Measurements from ENCODE around the gene MT2A. TPM values are rescaled to one million over a fixed set of nuclear protein-coding genes. Genes with fewer than 3 reads are reported as not detected.

MT2A gene
- total RNA-seq, 4 donors from 2014 or later: 27.0 to 528 (median 116) TPM

DNA sequence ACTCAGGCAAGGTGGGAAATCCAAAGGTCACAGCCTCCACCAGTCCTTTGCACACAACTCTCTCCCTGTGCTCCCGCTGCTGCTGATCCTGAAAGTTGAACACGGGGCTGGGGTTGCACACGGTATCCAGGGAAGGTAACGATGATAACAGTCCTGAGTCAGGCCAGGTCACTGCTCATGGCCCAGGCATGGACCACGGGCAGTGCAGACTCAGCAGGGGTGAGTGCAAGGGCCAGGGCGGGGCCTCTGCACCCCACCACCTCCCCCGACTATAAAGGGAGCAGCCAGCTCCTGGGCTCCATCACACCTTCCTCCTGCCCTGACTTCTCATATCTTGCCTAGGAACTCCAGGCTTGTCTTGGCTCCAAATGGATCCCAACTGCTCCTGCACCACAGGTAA is 43.2 kb downstream of the MT2A start, which contains the start of gene MT1B:
Gene MT1B, plus strand, starts transcription at position 301 of the 400 bp plus-strand sequence. Its CDS starts 68 bp downstream, at position 369.
- no peaks in the 10 kb centered on the region for H3K36me3 ChIP-seq
- no peak within 1 kb of the TSS for H3K27ac ChIP-seq (replicated peaks in 1 of 4)
- no peak for DNase-seq (ENCODE audit: extremely low spot score)
- no peak within 1 kb of the TSS for H3K4me3 ChIP-seq
- H3K9me3 ChIP-seq: no peaks in the 10 kb centered on the region
- H3K4me1 ChIP-seq: no peaks in the 10 kb centered on the region
- intact Hi-C loops (cut with DNase I): no loop called here
- TF ChIP-seq EP300 (IDR thresholded peaks at IDR 0.05) (no peak), POLR2A (IDR thresholded peaks at IDR 0.05; ENCODE audit: low read depth) (no peak), POLR2AphosphoS5 (IDR thresholded peaks at IDR 0.05) (no peak)
- TF ChIP-seq, protein P1, sequence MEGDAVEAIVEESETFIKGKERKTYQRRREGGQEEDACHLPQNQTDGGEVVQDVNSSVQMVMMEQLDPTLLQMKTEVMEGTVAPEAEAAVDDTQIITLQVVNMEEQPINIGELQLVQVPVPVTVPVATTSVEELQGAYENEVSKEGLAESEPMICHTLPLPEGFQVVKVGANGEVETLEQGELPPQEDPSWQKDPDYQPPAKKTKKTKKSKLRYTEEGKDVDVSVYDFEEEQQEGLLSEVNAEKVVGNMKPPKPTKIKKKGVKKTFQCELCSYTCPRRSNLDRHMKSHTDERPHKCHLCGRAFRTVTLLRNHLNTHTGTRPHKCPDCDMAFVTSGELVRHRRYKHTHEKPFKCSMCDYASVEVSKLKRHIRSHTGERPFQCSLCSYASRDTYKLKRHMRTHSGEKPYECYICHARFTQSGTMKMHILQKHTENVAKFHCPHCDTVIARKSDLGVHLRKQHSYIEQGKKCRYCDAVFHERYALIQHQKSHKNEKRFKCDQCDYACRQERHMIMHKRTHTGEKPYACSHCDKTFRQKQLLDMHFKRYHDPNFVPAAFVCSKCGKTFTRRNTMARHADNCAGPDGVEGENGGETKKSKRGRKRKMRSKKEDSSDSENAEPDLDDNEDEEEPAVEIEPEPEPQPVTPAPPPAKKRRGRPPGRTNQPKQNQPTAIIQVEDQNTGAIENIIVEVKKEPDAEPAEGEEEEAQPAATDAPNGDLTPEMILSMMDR (IDR thresholded peaks at IDR 0.05): no peak
- H3K27me3 ChIP-seq: peaks cover 0 to 44% (median 5%) of the 10 kb centered on the region in 4 donors
- WGBS: 100% methylated on average over 1 of the region's 7 CpGs

DNA sequence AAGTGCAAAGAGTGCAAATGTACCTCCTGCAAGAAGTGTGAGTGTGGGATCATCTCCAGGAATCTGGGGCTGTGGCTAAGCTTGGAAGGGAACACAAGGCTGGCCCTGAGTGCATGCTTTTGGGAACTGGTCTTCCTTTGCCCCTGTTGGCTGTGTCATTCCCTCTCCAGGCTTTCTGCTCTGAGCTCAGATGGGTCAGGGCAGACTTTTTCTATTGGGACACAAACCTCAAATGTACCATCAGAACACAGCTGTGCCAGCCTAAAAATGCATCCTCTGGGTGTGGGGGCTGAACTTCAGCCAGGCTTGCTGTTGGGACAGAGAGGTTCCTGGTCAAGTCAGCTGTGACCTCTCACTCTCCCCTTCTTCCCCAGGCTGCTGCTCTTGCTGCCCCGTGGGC is 44.2 kb downstream of the MT2A start:
- no peak overlapping the region for H3K27ac ChIP-seq (replicated peaks in 1 of 4)
- TF ChIP-seq POLR2AphosphoS5 (IDR thresholded peaks at IDR 0.05): no peak
- TF ChIP-seq POLR2A (IDR thresholded peaks at IDR 0.05; ENCODE audit: low read depth): no peak
- TF ChIP-seq, protein P1 (IDR thresholded peaks at IDR 0.05): no peak
- TF ChIP-seq EP300 (IDR thresholded peaks at IDR 0.05): no peak
- H3K4me3 ChIP-seq: no peak overlapping the region
- DNase-seq (ENCODE audit: extremely low spot score): no peak
- H3K4me1 ChIP-seq: peaks cover 4 to 5% (median 5%) of the 10 kb centered on the region in 4 donors
- WGBS: 44% methylated on average over 1 of the region's 1 CpG
- no peaks in the 10 kb centered on the region for H3K9me3 ChIP-seq
- peaks cover 0 to 39% (median 6%) of the 10 kb centered on the region in 4 donors for H3K27me3 ChIP-seq
- no peaks in the 10 kb centered on the region for H3K36me3 ChIP-seq
- intact Hi-C loops (cut with DNase I): no loop called here

DNA sequence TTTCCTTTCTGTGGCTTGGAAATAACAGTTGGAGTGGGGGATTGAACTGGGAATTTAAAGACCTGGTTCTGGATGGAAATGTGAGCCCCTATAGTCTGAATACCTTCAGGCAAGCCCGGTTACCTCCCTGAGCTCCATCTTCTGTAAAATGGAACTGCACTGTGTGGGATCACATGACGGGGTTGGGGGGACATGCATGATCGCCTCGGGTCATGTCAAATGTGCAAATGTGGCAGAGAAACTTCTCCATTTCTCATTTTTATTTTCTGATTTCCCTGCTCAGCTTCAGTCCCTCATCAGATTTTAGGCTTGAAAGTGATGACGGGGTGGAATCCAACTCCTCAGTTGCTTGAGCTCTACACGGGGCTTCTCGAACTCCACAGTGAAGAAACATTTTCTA is 44.8 kb downstream of the MT2A start:
- WGBS: 76% methylated on average over 7 of the region's 7 CpGs
- intact Hi-C loops (cut with DNase I): no loop called here

DNA sequence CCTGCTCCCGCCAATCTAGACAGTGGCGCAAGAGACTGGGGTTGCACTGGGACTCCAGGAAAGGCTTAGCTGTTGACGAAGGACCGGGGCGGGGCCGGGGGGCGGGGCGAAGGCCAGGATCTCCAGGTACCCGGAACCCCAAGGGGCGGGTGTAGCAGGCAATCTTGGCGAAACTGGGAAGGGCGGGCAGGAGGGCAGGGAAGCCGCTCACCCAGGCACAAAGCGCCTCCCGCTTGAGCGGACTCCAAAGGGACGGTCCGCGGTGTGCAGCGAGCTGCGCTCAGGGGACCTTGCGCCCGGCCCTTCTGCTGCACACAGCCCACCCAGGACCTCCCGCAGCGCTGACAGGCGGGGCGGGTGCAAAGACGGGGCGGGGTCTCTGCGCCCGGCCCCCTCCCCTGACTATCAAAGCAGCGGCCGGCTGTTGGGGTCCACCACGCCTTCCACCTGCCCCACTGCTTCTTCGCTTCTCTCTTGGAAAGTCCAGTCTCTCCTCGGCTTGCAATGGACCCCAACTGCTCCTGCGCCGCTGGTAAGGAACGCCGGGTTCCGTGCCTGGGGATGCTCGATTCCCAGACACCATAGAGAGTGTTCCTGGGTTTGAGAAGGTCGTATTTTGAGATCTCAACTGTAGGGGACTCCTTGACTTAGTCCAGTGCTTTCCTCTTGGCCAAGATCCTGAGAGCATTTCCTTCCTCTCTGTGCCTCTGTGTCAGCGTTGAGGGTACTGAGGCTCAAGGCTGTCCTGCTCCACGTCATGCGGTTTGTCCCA is 49.4 kb downstream of the MT2A start, which contains the start of gene MT1F:
Gene MT1F, plus strand, starts transcription at position 405 of the 772 bp plus-strand sequence. Its CDS starts 100 bp downstream, at position 505.
- TF ChIP-seq POLR2AphosphoS5 (IDR thresholded peaks at IDR 0.05) (peak; percentile 43 to 56), POLR2A (IDR thresholded peaks at IDR 0.05; ENCODE audit: low read depth) (no peak), EP300 (IDR thresholded peaks at IDR 0.05) (no peak)
- TF ChIP-seq, protein P1 (IDR thresholded peaks at IDR 0.05): no peak
- 4% methylated on average over 20 of the region's 46 CpGs for WGBS
- DNase-seq (ENCODE audit: extremely low spot score): no peak
- Histone ChIP-seq H3K9me3 (no peaks in the 10 kb centered on the region), H3K27me3 (peaks cover 0 to 56% (median 21%) of the 10 kb centered on the region in 4 donors), H3K4me1 (peaks cover 17 to 21% (median 20%) of the 10 kb centered on the region in 4 donors), H3K27ac (replicated peaks in 1 of 4) (peak within 1 kb of the TSS; percentile 10 to 60 (median 32)), H3K4me3 (peak within 1 kb of the TSS; percentile 48 to 67 (median 52)), H3K36me3 (no peaks in the 10 kb centered on the region)
- intact Hi-C loops (cut with DNase I): no loop called here

More for the DNA sequence above, 44.8 kb downstream of the MT2A start:
- Histone ChIP-seq H3K27me3 (peaks cover 0 to 39% (median 9%) of the 10 kb centered on the region in 4 donors), H3K9me3 (no peaks in the 10 kb centered on the region), H3K27ac (replicated peaks in 1 of 4) (no peak overlapping the region), H3K4me1 (peaks cover 10 to 11% (median 11%) of the 10 kb centered on the region in 4 donors), H3K36me3 (no peaks in the 10 kb centered on the region), H3K4me3 (no peak overlapping the region)
- DNase-seq (ENCODE audit: extremely low spot score): no peak
- TF ChIP-seq, protein P1 (IDR thresholded peaks at IDR 0.05): no peak
- TF ChIP-seq POLR2A (IDR thresholded peaks at IDR 0.05; ENCODE audit: low read depth): no peak
